Jurkat, Clone E6-1 (cell line): Measurements from ENCODE around the gene HOXC6.
"Not testable (repeated sequence)": the region's sequence is repeated elsewhere in the genome, so short reads cannot be mapped to it uniquely, and the experiment has no call there.

ENCODE experiments used
- DNase-seq: peaks from one replicate; pipeline ENCODE4 v3.0.0-alpha.2; 2011; ENCODE audit warnings: low read depth, low spot score
- H3K4me3 ChIP-seq: 2 replicates; pipeline ENCODE4 v1.5.1; 2011; ENCODE audit warnings: mild to moderate bottlenecking, low read length, control low read depth, moderate library complexity

The HOXC6 gene

DNA sequence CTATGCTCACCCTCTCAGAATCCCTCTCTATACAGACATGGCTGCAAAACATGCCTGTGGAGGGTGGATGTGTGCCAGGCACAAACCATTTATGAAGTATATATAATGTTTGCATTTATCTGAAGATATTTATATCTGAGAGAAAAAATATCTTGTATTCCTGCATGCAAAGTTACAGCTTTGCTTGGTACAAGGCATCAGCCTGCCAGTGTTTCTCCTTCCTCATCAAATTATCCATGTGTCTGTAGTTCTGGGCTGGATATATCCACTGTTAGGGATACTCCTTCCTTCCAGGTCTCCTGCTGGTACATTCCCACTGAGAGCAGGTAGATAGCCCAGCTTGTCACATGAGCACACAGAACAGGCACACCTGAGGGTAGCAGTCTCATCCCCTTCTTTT, 37.4 kb downstream of the HOXC6 start:
- no peak overlapping the region for H3K4me3 ChIP-seq
- DNase-seq, result no peak

DNA sequence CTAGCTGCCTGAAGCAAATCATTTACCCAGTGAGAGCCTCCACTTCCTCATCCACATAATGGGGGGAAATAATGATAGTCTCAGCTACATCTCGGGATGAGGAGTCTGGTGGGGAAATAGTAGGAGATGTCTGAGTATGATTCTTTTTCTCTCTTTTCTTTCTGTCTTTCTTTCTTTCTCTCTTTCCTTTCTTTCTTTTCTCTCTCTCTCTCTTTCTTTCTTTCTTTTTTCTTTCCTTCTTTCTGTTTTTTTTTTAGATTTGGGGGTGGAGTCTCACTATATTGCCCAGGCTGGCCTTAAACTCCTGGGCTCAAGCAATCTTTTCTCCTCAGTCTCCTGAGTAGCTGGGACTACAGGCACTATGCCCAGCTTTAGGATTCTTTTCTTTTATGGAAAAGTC, 38.2 kb downstream of the HOXC6 start:
- DNase-seq, result no peak
- no peak overlapping the region for H3K4me3 ChIP-seq

DNA sequence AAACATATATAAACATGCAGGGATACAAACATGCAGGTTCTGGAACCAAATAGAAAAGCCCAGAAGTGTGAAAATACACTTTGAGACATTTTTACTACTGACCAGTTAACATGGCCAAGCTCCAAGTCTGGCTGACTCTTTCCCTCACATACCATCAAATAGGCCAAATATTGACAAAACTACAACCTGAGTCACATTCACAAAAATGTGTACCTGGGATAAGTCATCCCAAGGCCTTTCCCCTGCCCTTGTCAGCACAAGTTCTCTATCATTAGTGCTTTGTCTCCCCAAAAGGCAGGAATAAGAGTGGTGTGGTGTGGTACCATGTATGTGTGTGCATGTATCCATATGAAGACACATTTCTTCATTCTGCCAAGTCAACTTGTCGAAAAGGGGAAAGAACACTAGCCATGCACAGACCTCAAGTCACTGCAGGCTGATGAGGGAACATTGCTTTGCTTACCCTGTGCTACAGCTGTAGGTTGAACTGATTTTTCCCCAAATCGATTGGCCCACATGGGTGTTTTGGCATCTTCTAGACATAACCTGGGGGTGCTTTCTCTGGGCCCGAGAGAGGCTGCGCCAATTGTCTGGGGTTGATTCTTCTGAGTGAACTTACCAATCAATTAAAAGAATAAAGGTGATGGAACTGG, 40.3 kb downstream of the HOXC6 start:
- no peak overlapping the region for H3K4me3 ChIP-seq

DNA sequence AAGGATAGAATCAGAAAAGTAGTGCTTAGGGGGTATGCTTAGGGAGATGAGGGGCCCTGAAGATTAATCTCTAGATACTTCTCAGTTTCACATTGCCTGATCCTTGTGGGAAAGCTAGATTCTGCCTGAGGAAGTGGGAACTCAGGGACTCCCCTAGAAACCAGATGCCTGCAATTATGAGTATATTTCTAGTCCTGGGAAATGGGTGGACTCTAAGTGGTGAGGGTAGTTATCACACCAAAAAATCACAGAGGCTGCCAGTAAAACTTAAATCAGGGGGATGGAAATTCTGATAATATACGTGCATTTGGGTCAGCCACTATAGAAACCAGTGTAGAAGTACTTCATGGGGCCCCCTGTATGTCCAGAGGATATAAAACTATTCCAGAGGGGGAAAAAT, 43.7 kb downstream of the HOXC6 start:
- DNase-seq, result no peak
- no peak overlapping the region for H3K4me3 ChIP-seq

More for the DNA sequence above, 40.3 kb downstream of the HOXC6 start:
- no peak for DNase-seq

DNA sequence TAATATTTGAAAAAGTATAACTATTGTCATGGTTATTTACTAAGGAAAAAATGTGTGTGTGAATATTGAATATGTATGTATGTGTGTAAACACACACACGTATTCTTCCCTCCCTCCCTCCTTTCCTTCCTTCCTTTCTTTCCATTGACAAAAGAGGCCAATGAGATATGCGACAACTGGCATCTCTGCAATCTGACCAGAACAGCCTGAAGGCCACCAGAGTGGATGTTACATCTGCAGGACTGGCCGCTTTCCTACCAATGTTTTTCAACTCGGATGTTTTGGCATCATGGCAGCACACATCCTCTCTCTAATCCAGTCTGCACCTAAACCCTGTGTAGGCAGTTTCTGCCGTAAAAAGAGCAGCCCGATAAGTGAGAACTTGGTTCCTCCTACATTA, 46.1 kb downstream of the HOXC6 start:
- DNase-seq, result no peak
- H3K4me3 ChIP-seq, result no peak overlapping the region

DNA sequence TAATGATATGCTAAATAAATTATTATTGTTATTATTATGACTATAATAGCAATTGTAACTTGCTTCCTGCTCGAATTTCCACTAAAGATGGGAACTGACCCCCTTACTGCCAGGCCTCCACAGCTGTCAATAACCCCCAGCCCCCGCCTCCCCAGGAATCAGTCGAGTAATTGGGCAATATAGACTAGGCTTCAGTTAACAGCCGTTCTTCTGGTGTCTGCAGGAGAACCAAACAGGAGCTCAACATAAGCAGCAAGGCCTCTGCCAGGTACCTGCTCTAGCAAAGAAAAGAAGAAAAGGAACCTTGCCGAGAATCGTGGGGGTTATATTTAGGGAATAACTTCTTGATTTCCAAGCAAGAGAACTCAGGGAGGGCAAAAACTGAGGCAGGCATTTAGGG, 47.2 kb downstream of the HOXC6 start:
- H3K4me3 ChIP-seq, result no peak overlapping the region
- DNase-seq, result no peak

DNA sequence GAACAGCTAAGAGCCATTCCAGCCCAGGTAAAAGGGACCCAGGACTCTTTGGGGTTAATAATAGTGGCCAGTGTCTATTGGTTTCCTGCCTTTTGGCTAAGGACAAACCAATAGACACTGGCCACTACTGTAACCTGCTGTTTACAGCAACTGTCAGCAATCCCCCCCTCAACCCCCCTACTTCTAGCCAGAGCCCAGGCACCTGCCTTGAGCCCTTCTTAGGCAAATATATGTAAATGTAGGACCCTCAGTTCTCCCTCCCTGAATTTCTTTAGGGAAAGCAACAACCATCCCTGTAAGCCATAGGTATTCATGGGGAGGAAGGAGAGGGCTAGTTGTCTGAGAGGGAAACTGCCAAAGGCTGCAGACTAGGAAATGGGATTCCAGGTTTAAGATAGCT, 47.7 kb downstream of the HOXC6 start:
- no peak for DNase-seq
- no peak overlapping the region for H3K4me3 ChIP-seq

DNA sequence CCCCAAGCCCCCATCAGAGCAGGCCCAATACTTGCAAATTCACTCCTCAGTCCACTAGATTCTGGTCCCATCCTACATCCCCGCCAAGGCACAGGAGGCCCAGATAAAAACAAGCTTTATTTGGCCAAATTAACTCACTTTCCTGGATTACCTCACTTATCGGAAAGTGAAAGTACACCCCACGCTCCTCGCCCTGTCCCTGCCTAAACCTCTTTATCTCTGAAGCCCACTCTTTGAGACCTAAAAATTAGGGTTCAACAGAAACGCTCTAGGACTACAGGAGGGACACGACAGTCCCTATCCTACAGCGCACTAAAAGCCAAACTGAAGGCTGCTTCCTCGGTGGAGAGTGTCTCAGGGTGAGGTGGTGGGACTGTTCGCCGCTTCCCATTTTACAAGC, 49.6 kb downstream of the HOXC6 start:
- not testable (repeated sequence) for DNase-seq, H3K4me3 ChIP-seq

DNA sequence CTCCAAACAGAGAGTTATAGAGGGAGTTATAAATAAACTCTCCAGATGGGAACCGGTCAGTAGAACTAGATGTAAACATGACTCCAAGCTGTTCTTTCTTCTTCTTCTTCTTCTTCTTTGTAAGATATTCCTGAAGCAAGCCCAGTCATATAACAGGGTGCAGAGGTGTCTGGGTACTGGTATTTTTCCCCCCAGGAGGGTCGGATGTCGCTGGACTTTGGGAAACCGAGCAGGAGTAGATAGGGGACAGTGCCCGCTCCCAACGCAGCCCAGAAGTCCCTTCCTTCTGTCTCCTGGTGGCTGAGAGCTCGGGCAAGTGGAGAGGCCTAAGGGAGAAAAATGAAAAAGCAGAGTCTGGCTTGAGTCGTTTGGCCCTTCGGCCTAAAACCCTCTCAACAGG, 50.9 kb downstream of the HOXC6 start:
- not testable (repeated sequence) for H3K4me3 ChIP-seq, DNase-seq
